T47D (cell line): Measurements from ENCODE around the gene EYA2.
"Not testable (repeated sequence)": the region's sequence is repeated elsewhere in the genome, so short reads cannot be mapped to it uniquely, and the experiment has no call there.

ENCODE experiments used
- DNase-seq, 2 experiments: peaks; one replicate each; pipeline versions ENCODE4 v3.0.0 to v3.0.0-alpha.2; 2011 to 2012; ENCODE audit warnings: low read depth in 1 of 2, low spot score in 1 of 2
- JUND ChIP-seq: IDR thresholded peaks from 2 replicates; pipeline ENCODE4 v1.6.1; 2012; ENCODE audit warnings: low read depth
- in situ Hi-C: cut with HindIII; loops from 2 replicates; pipeline ENCODE4 v1.10.0; 2016; ENCODE audit warnings: low sequenced_read_pairs, low pct_unique_long_range_greater_than_20kb

The EYA2 gene

DNA sequence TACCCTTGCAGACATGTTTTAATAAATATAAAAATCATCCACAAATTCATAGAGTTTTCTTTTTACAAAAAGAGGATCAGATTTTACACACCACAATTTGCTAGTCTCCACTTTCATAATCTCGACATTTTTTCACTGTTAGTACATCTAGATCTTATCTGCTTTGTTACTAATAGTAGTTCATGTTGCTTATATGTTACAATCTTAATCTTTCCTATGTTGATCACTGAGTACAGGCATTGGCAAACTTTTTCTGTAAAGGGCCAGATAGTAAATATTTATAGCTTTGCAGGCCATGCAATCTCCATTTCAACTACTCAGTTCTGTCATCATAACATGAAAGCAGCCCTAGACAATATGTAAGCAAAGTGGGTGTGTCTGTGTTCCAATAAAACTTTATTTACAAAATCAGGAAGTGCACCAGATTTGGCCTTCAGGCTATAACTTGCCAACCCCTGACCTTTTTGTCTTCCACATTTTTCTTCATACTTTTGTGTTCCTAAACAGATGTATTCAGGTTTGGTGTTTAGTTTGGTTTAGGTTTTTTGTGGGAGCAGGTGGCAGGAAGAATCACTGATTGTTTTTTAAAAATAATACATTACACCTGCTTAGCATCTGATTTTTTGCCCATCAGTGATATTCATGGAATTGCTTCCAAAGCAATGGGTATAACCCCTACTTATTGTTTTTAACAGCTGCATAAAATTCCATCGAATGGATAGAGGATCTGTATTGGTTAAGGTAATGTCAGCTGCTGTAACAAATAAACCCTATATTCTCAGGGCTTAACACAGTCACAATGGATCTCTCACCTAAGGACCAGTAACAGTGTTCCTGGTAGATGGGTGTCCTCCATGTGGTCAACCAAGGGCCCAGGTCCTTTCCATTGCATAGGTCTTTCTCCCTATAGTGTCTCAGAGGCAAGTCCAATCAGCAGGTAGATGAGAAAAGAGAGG lies 61.2 kb downstream of the EYA2 start:
- in situ Hi-C loops, result no loop called here
- DNase-seq, result no peak
- no peak for TF ChIP-seq JUND

DNA sequence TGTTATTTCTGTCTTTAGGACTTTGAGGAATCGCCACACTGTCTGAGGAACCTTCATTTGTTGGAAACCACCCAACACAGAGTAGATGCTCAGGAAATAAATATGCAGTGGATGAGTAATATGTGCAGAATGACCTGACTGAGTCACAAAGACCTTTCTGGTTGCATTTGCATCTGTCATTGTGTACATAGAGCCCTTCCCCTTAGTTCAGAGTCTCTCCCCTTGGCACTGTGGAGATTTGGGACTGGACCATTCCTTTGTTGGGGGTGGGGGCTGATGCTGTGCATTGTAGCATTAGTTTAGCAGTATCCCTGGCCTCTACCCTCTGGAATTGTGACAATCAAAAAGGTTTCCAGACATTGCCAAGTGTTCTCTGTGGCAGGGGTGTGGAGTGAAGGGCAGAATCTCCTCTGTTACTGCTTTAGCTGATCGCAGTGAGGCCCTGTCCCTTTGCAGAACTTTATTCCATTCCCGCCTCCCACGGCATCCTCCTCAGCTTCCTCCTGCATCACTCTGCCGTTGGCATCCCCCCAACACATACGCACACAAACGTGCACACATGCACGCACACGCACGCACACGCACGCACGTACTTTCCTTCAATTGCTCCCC lies 64.5 kb downstream of the EYA2 start:
- in situ Hi-C loops, result no loop called here
- no peak for TF ChIP-seq JUND
- no peak for DNase-seq

DNA sequence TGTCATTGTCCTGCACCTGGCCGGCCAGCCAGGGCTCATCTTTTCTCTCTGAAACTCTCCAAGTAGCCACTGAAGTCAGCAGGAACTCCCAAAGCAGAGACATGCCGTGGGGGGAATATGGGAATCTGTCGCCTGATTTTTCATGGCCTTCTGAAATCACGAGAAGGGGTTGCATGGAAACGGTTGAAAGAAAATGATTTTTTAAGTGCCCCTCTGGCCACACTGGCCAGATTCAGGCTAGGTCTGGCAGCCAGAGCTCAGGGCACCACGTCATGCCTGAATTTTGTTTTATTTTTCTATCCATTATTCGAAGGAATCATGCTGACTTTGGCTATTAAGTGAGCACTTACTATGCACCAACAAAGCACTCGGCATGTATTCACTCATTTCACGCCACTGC lies 65.2 kb downstream of the EYA2 start:
- no peak for TF ChIP-seq JUND
- DNase-seq, result no peak
- in situ Hi-C loops, result no loop called here

DNA sequence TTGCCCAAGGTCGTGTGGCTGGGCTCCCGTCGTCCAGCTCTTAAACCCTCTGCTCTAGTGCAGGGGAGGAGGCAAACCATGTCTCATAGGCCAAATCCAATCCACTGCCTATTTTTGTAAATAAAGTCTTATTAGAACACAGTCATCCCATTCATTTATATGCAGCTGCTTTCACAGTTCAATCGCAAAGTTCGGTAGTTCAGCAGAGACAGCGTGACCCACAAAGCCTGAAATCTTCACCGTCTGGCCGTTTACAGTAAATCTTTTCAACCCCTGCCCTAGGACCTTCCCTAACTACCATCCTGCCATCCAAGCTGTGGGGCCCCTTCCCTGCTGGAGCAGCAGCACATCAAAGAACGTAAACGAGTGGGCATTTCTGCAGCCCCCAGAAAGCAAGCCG lies 65.9 kb downstream of the EYA2 start:
- no peak for DNase-seq
- no peak for TF ChIP-seq JUND
- in situ Hi-C loops, result no loop called here

DNA sequence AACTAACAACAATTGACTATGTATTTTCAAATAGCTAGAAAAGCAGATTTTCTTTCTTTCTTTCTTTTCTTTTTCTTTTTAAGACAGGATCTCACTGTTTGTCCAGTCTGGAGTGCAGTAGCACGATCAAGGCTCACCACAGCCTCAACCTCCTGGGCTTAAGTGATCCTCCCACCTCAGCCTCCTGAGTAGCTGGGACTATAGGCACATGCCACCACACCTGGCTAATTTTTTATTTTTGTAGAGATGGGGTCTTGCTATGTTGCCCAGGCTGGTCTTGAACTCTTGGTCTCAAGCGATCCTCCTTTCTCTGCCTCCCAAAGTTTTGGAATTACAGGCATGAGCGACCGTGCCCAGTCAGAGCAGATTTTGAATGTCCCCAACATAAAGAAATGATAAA lies 67.3 kb downstream of the EYA2 start:
- in situ Hi-C loops, DNase-seq: not testable (repeated sequence)

DNA sequence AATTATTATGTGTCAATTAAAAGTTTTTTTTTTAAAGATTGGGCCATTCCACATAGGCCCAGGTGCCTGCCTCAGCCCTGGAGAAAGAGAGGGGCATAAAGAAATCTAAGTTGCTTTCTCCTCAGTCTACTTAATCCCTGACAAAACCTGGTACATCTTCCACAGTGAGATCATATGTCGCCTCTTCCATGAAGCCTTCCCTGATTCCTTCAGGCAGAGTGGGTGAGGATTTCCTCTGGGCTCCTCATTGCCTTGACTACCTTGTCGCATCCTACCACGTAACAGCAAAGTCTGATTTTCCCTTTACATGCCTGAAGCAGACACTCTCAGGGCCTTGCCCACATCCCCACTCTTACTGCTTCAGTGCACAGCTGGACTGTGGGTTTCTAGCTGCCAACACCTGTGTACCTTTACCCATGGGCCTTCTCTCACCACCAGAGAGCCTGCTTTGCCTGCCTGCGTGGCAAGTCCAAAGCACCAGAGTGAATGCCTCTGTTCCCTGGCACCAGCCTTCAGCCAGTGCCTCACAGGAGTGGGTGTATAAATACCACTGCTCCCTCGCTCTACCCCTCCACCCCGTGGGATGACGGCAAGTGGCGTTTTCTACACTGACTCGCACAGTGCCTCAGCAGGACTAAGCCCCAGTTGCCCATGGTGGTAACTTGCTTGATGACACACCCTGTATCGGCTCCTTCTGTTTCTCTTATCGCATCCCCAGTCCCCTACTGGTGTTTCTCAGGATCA lies 68.0 kb downstream of the EYA2 start:
- TF ChIP-seq JUND, result no peak
- in situ Hi-C loops, result no loop called here

DNA sequence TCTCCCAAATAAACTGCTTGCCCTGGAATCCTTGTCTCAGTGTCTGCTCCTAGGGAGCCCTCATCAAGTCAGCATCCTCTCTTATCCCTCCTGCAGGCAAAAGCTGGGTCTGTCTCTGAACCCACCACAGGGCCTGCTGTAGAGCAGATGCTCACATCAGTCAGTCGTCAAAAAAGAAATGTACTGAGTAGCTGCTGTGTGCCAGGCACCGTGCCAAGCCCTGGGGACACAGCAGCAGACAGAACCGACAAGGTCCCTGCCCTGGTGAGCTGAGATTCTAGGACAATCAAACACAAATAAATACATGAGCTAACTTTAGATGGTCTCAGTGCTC lies 68.5 kb downstream of the EYA2 start:
- no peak for TF ChIP-seq JUND
- peak; percentile 20 to 63 for DNase-seq
- in situ Hi-C loops, result no loop called here

More for the DNA sequence above, 68.0 kb downstream of the EYA2 start:
- no peak for DNase-seq

DNA sequence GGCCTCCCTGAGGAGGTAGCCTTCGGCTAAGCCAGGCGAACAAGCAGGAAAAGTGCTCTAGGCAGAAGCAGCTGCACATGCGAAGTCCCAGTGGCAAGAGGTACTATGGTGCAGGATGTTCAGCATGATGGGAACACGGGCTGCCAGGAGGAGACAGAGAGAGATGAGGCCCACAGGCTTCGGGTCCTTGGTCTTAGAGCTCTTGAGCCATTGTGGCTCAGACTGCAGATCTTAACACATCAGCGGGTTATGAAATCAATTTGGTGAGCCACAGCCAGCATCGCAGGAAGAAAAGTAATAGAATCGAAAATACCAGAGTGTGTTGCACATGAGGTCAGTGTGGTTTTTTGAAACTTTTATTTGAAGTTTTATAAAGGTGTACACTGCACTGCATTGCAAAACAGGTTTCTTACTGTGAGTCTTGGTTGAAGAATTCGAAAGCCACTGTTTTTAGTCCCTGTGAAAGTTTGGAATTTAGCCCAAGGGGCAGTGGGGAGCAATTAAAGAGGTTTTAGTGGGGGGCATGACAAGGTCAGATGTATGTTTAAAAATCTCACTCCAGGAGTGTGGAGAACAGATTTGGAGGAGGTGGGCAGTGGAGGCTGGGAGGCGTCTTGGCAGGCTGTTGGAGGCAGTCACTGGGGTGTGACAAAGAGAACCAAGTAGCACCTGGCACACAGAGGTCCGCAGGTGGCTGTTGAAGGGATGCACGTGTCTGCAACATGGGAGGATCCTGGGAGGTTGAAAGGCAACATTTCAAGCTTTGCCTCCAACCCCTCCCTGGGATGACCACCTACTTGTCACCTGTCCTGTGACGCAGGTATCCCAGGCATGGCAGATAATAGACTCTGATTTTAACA lies 69.3 kb downstream of the EYA2 start:
- no peak for TF ChIP-seq JUND
- no peak for DNase-seq
- in situ Hi-C loops, result no loop called here

DNA sequence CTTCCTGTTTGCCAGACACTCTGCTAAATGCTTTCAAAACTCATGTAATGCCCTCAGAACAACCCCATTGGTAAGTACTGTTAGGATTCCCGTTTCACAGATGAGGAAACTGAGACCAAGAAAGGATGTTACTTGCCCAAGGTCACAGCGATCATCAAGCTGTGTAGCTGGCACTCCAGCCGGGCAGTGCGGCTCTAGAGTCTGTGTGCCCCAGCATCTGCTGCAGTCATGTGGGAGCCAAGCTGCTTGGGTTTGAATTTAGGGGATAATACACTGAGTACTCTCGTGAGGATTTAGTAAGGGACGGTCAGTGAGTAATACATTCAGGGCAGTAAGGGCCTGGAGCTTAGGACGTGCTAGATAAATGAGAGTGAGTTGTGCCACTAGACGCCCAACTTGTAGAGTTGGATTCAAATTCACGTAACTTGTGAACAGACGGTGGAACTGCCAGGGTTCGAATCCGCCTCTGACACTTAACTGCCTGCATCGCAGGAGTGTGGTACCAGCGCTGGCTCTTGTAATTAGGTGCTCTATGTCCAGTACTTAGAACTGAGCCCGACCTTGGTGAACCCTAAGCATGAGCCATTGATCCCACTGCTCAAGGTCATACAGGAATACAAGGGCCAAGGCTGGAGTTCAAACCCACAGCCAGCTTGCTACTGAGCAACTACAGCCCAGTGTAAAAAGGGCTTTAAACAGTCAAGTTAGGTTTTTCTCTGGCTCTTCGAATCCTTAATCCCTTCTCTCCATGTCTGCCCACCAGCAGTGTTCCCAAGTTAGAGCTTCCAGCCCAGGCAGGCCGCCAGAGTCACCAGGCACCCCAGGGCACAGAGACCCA lies 70.2 kb downstream of the EYA2 start:
- no peak for TF ChIP-seq JUND
- no peak for DNase-seq
- in situ Hi-C loops, result no loop called here

DNA sequence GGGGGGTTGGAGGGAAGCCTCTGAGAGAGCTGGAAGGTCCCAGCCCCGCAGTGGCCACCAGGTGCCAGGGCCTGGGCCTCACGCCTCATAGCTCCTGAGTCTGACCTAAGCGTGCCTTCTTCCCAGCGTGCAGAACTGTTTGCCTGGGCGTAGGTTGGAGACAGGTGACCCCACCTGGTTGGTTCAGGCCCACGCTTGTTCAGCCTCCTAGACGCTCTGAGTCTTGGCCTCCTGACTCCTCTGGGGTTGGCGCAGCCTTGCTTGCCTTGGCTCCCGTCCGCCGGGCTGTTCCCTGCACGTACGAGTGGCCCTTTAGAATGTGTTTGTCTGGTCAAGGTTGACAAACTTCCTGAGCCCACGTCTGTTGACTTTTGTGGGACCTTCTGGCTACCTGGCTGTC lies 70.8 kb downstream of the EYA2 start:
- peak; percentile 31 to 90 for DNase-seq
- TF ChIP-seq JUND, result no peak
- in situ Hi-C loops, result no loop called here

DNA sequence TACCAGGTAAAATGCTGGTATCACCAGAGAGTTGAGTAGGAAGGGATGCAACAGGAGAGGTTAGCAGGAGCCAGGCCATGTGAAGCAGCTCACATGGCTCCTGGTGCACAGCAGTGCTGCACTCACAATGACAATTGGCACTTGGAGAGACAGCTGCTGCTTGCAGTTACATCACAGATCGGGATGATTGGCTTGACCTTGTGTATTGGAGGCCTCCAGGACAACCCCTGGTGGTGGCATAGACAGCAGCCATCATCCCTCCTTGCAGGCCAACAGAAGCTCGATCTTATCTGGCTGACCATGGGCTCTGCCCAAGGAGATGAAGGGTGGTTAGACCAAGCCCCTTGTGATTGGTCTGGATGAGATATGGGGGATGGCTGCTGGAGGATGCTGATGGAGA lies 73.0 kb downstream of the EYA2 start:
- in situ Hi-C loops, result no loop called here
- no peak for TF ChIP-seq JUND
- no peak for DNase-seq
